ENCODE results near the gene ARR3. TPM values are rescaled to one million over a fixed set of nuclear protein-coding genes. Genes with fewer than 3 reads are reported as not detected.

ARR3 gene
- total and polyA plus RNA-seq, 12 donors, result not detected

- Histone ChIP-seq H3K9me3 (no peaks in the 10 kb centered on the region), H3K27ac (no peak overlapping the region), H3K36me3 (peaks cover 0 to 6% (median 0%) of the 10 kb centered on the region in 9 donors), H3K4me3 (no peak overlapping the region), H3K27me3 (peaks cover 0 to 21% (median 0%) of the 10 kb centered on the region in 7 donors), H3K4me1 (peaks cover 0 to 10% (median 7%) of the 10 kb centered on the region in 9 donors)
- no peak for TF ChIP-seq CTCF (IDR thresholded peaks at IDR 0.05)
- 0% methylated on average over 1 of the region's 1 CpG for WGBS, 2 donors
- ATAC-seq, result no peak
- DNase-seq, result no peak
- intact Hi-C loops (cut with DNase I), result no loop called here
Observed at GRCh38 chrX:70292788-70293187, 24.7 kb downstream of the ARR3 start.

- 93 to 95% methylated on average over 5 of the region's 5 CpGs for WGBS, 2 donors
- no peaks in the 10 kb centered on the region for H3K9me3 ChIP-seq
- ATAC-seq (no peak), DNase-seq (no peak)
- H3K27me3 ChIP-seq, result peaks cover 0 to 26% (median 0%) of the 10 kb centered on the region in 7 donors
- no peak overlapping the region for H3K4me3 ChIP-seq
- H3K4me1 ChIP-seq, result peaks cover 0 to 10% (median 7%) of the 10 kb centered on the region in 9 donors
- H3K27ac ChIP-seq, result no peak overlapping the region
- TF ChIP-seq CTCF (IDR thresholded peaks at IDR 0.05), result no peak
- H3K36me3 ChIP-seq, result no peaks in the 10 kb centered on the region
- intact Hi-C loops (cut with DNase I), result no loop called here
Observed at GRCh38 chrX:70293621-70294020, 25.5 kb downstream of the ARR3 start.

- intact Hi-C loops (cut with DNase I), result no loop called here
- 27 to 32% methylated on average over 3 of the region's 3 CpGs for WGBS, 2 donors
- no peak for TF ChIP-seq CTCF (IDR thresholded peaks at IDR 0.05)
- Histone ChIP-seq H3K4me1 (no peaks in the 10 kb centered on the region), H3K9me3 (no peaks in the 10 kb centered on the region), H3K4me3 (no peak overlapping the region), H3K27ac (peak overlapping the region in 1 of 10 donors; percentile 7), H3K36me3 (no peaks in the 10 kb centered on the region), H3K27me3 (peaks cover 0 to 16% (median 0%) of the 10 kb centered on the region in 7 donors)
- DNase-seq (no peak), ATAC-seq (no peak)
Observed at GRCh38 chrX:70301716-70302115, 33.6 kb downstream of the ARR3 start.

GRCh38 chrX:70313503-70313902, 45.4 kb downstream of the ARR3 start:
- WGBS, 2 donors, result 89 to 90% methylated on average over 1 of the region's 1 CpG
- Histone ChIP-seq H3K4me1 (no peaks in the 10 kb centered on the region), H3K9me3 (peaks cover 0 to 3% (median 0%) of the 10 kb centered on the region in 11 donors), H3K4me3 (no peak overlapping the region), H3K27me3 (peaks cover 0 to 11% (median 0%) of the 10 kb centered on the region in 7 donors), H3K36me3 (no peaks in the 10 kb centered on the region), H3K27ac (no peak overlapping the region)
- ATAC-seq, result no peak
- no peak for DNase-seq
- intact Hi-C loops (cut with DNase I), result no loop called here
- TF ChIP-seq CTCF (IDR thresholded peaks at IDR 0.05), result no peak
